GM12891 (cell line): ENCODE results near the gene SHROOM3.

Experiments used
- DNase-seq: peaks from one replicate; pipeline ENCODE4 v3.0.0; 2011; ENCODE audit warnings: low spot score; ENCODE audit not compliant: insufficient read length
- FAIRE-seq: peaks from 2 replicates; lab custom pipeline; 2011; peaks lifted over from hg19 to GRCh38; lab: Jason Lieb, UNC
- PAX5 ChIP-seq: IDR thresholded peaks from 2 replicates; pipeline ENCODE4 v1.6.1; 2011; ENCODE audit warnings: low read length, moderate library complexity, mild to moderate bottlenecking; ENCODE audit not compliant: insufficient read depth, severe bottlenecking
- POLR2A ChIP-seq: IDR thresholded peaks from 2 replicates; pipeline ENCODE4 v1.6.1; 2011; ENCODE audit warnings: low read depth, low read length, control low read depth
- POLR2AphosphoS5 ChIP-seq: IDR thresholded peaks from 2 replicates; pipeline ENCODE4 v1.6.1; 2011; ENCODE audit warnings: low read depth, low read length, control low read depth
- POU2F2 ChIP-seq: IDR thresholded peaks from 2 replicates; pipeline ENCODE4 v1.6.1; 2011; ENCODE audit warnings: low read depth, mild to moderate bottlenecking, control low read depth, low read length, moderate library complexity
- SPI1 ChIP-seq: IDR thresholded peaks from 2 replicates; pipeline ENCODE4 v1.6.1; 2011; ENCODE audit warnings: low read depth, low read length, control low read depth
- TAF1 ChIP-seq: IDR thresholded peaks from 2 replicates; pipeline ENCODE4 v1.6.1; 2011; ENCODE audit warnings: low read depth, low read length, control low read depth

Gene SHROOM3

GRCh38 chr4:76458825-76459224 lies 23.8 kb downstream of the SHROOM3 start:
- TF ChIP-seq PAX5 (no peak), POU2F2 (no peak), POLR2A (no peak), TAF1 (no peak), SPI1 (no peak), POLR2AphosphoS5 (no peak)
- DNase-seq, result no peak
- FAIRE-seq, result no peak

DNA sequence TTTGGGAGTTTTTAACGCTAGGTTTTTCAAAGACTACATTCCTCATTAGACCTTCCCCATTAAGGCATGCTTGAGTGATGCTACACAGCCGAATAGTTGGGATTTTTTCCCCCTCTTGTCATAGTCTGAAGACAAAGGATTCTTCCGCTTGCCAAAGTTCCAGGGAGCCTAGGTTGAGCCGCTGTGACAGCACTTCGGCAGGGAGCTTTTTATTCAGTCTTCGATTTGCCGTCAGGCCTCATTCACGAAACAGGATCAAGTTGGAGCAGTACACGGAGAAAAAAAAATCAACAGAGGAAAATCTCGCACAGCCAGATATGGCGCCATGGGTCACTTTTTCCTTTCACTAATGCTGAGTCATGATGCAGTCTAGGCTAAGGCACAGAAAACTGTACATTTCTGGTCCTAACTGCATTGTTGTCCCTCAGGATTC lies 24.3 kb downstream of the SHROOM3 start:
- TF ChIP-seq POLR2A, result no peak
- TF ChIP-seq PAX5, result no peak
- no peak for TF ChIP-seq SPI1
- no peak for TF ChIP-seq POU2F2
- TF ChIP-seq POLR2AphosphoS5, result no peak
- TF ChIP-seq TAF1, result no peak
- FAIRE-seq (no peak), DNase-seq (no peak)

GRCh38 chr4:76463568-76463967 lies 28.5 kb downstream of the SHROOM3 start:
- FAIRE-seq (no peak), DNase-seq (no peak)
- no peak for TF ChIP-seq POU2F2
- no peak for TF ChIP-seq SPI1
- no peak for TF ChIP-seq POLR2A
- TF ChIP-seq POLR2AphosphoS5, result no peak
- no peak for TF ChIP-seq TAF1
- no peak for TF ChIP-seq PAX5

DNA sequence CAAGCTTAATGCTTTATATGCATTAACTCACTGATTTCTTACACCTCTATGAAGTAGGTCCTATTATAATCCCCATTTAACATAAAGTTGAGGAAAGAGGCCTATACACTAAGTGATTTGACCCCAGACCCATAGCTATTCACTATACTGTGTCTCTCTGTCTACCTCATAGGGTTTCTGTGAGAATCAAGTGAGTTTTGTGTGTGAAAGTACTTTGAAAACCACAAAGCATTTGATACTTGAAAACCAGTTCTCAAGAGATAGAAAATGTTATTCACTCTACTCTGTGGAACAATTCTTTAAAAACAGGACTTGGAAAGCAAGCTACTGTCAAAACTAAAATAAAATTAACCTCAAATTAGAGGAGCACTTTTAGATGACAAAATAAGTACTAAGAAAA lies 35.0 kb downstream of the SHROOM3 start:
- TF ChIP-seq POU2F2 (no peak), POLR2AphosphoS5 (no peak), PAX5 (no peak), SPI1 (no peak), POLR2A (no peak), TAF1 (no peak)
- no peak for FAIRE-seq
- DNase-seq, result no peak

DNA sequence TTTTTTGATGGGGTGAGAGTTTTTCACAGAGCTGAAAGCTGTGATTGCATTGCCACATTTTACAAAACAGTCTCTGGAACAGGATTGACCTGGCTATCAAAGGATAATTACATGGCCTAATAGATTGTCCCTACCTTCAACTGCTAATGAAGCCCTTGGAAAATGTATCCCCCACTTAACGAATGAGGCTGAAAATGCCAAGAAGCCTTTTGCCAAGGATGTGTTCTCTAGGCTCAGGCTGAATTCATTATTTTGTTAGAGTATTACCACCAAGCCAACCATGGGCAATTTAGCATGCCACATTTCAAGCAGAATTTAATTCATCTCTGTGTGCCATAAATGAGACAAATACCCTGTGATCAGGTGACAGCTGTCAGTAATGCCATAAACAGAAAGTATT lies 35.5 kb downstream of the SHROOM3 start:
- DNase-seq (no peak), FAIRE-seq (no peak)
- no peak for TF ChIP-seq TAF1
- TF ChIP-seq POU2F2, result no peak
- TF ChIP-seq POLR2A, result no peak
- no peak for TF ChIP-seq POLR2AphosphoS5
- no peak for TF ChIP-seq SPI1
- TF ChIP-seq PAX5, result no peak

- TF ChIP-seq POLR2AphosphoS5, result no peak
- no peak for TF ChIP-seq SPI1
- TF ChIP-seq POLR2A, result no peak
- no peak for TF ChIP-seq PAX5
- TF ChIP-seq POU2F2, result no peak
- TF ChIP-seq TAF1, result no peak
- DNase-seq (no peak), FAIRE-seq (no peak)
These were observed 41.5 kb downstream of the SHROOM3 start for GRCh38 chr4:76476571-76476970.

GRCh38 chr4:76484654-76485053 lies 49.6 kb downstream of the SHROOM3 start:
- FAIRE-seq (no peak), DNase-seq (no peak)
- no peak for TF ChIP-seq POLR2A
- TF ChIP-seq POU2F2, result no peak
- TF ChIP-seq POLR2AphosphoS5, result no peak
- TF ChIP-seq TAF1, result no peak
- no peak for TF ChIP-seq PAX5
- no peak for TF ChIP-seq SPI1

GRCh38 chr4:76485450-76485849 lies 50.4 kb downstream of the SHROOM3 start:
- no peak for TF ChIP-seq PAX5
- TF ChIP-seq TAF1, result no peak
- no peak for DNase-seq
- no peak for FAIRE-seq

- TF ChIP-seq POLR2AphosphoS5 (no peak), PAX5 (no peak), POU2F2 (no peak), TAF1 (no peak), POLR2A (no peak), SPI1 (no peak)
- DNase-seq (no peak), FAIRE-seq (no peak)
These were observed 51.7 kb downstream of the SHROOM3 start for GRCh38 chr4:76486588-76487276.

DNA sequence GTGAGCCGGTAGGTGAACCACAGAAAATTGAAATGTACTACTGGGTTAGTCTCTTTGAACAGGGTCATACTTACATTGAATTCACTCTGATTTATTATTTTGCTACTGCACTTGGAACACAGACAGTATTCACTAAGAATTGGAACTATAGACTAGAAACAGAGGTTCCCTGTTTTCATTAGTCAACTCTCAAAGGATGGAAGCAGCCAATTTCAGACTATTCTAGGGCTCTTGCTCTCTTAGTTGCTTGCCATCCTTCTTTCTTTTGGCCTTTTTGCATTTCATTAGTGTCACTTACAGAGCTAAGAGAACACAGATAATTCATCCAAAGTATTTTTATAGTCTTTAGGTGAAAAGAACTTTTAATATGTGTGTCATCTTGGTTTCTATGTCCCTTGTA lies 52.6 kb downstream of the SHROOM3 start:
- DNase-seq (no peak), FAIRE-seq (no peak)
- TF ChIP-seq POU2F2 (no peak), PAX5 (no peak), POLR2A (no peak), POLR2AphosphoS5 (no peak), SPI1 (no peak), TAF1 (no peak)
